GM18507 (cell line): ENCODE measurements around the gene CDH12.
"Not testable (repeated sequence)": the region's sequence is repeated elsewhere in the genome, so short reads cannot be mapped to it uniquely, and the experiment has no call there.

Source experiments
- DNase-seq: peaks from one replicate; pipeline ENCODE4 v3.0.0; 2011; ENCODE audit warnings: low read depth; ENCODE audit not compliant: insufficient read length; ENCODE audit errors: extremely low spot score
- FAIRE-seq: peaks from 2 replicates; lab custom pipeline; 2011; peaks lifted over from hg19 to GRCh38; lab: Jason Lieb, UNC

Gene CDH12

GRCh38 chr5:22001097-22001496, 852.0 kb downstream of the CDH12 start:
- not testable (repeated sequence) for FAIRE-seq, DNase-seq

GRCh38 chr5:21985799-21986198, 867.3 kb downstream of the CDH12 start:
- DNase-seq, FAIRE-seq: not testable (repeated sequence)

- DNase-seq, FAIRE-seq: not testable (repeated sequence)
Measured at GRCh38 chr5:21951571-21951970, 901.6 kb downstream of the CDH12 start.

GRCh38 chr5:21931116-21931515, 922.0 kb downstream of the CDH12 start:
- FAIRE-seq (no peak), DNase-seq (no peak)

- peak; percentile 65 for FAIRE-seq
- peak; percentile 11 for DNase-seq
Measured at GRCh38 chr5:21919414-21920022, 933.6 kb downstream of the CDH12 start.

- DNase-seq = no peak
- no peak for FAIRE-seq
Measured at GRCh38 chr5:21918451-21918850, 934.7 kb downstream of the CDH12 start.

GRCh38 chr5:21910731-21911130, 942.4 kb downstream of the CDH12 start:
- no peak for FAIRE-seq
- DNase-seq = no peak

GRCh38 chr5:21895766-21896350, 957.3 kb downstream of the CDH12 start:
- FAIRE-seq (no peak), DNase-seq (no peak)

GRCh38 chr5:21893161-21893560, 960.0 kb downstream of the CDH12 start:
- DNase-seq (no peak), FAIRE-seq (no peak)

- no peak for FAIRE-seq
- DNase-seq = no peak
Measured at GRCh38 chr5:21889581-21889980, 963.6 kb downstream of the CDH12 start.

GRCh38 chr5:21882074-21882745, 970.9 kb downstream of the CDH12 start:
- FAIRE-seq (no peak), DNase-seq (no peak)

GRCh38 chr5:21880164-21880563, 973.0 kb downstream of the CDH12 start:
- FAIRE-seq = no peak
- DNase-seq = no peak

- DNase-seq = no peak
- no peak for FAIRE-seq
Measured at GRCh38 chr5:21862986-21863385, 990.2 kb downstream of the CDH12 start.

GRCh38 chr5:21858441-21858840, 994.7 kb downstream of the CDH12 start:
- no peak for FAIRE-seq
- no peak for DNase-seq

GRCh38 chr5:21856987-21857386, 996.2 kb downstream of the CDH12 start:
- FAIRE-seq (no peak), DNase-seq (no peak)

- DNase-seq (no peak), FAIRE-seq (no peak)
Measured at GRCh38 chr5:21847300-21847699, 1005.8 kb downstream of the CDH12 start.

- DNase-seq = no peak
- no peak for FAIRE-seq
Measured at GRCh38 chr5:21844960-21845359, 1008.2 kb downstream of the CDH12 start.

GRCh38 chr5:21834863-21835262, 1018.3 kb downstream of the CDH12 start:
- DNase-seq = no peak
- no peak for FAIRE-seq

GRCh38 chr5:21831145-21831787, 1021.9 kb downstream of the CDH12 start:
- FAIRE-seq = no peak
- no peak for DNase-seq

GRCh38 chr5:21826884-21827283, 1026.3 kb downstream of the CDH12 start:
- no peak for DNase-seq
- FAIRE-seq = no peak
